B cell (primary cell): Measurements from ENCODE around the gene EGLN2. TPM values are rescaled to one million over a fixed set of nuclear protein-coding genes. Genes with fewer than 3 reads are reported as not detected.
A peak's percentile ranks its signal among the peaks of the same experiment; 100 is the strongest.
"Not testable (repeated sequence)": the region's sequence is repeated elsewhere in the genome, so short reads cannot be mapped to it uniquely, and the experiment has no call there.

ENCODE experiments used
- ATAC-seq: fragments of 200-7000 bp; cut with Tn5 transposase; one replicate; pipeline ENCODE4 v1.10.0; 2021; ENCODE audit warnings: low read depth, mild to moderate bottlenecking, moderate number of reproducible peaks, moderate library complexity
- CTCF ChIA-PET: fragments of 350-600 bp; sonication (Branson Sonifier 250); formaldehyde crosslinking; loops from one replicate; lab custom pipeline; 2021; ENCODE audit warnings: antibody characterized with exemption, inconsistent platforms; lab: Charles Lee
- POLR2A ChIA-PET: fragments of 350-600 bp; sonication (Branson Sonifier 250); formaldehyde crosslinking; loops from one replicate; lab custom pipeline; 2021; ENCODE audit warnings: antibody characterized with exemption; lab: Charles Lee
- DNase-seq: peaks from one replicate; pipeline ENCODE4 v3.0.0; 2013
- H2AFZ ChIP-seq: 2 replicates; pipeline ENCODE4 v1.6.1; 2012; ENCODE audit warnings: mild to moderate bottlenecking, low read depth, low read length; ENCODE audit not compliant: insufficient read depth, poor library complexity, severe bottlenecking
- H3K27ac ChIP-seq, 2 donors: 1 replicate in 1 of 2; 2 replicates in 1 of 2; pipeline ENCODE4 v1.5.1; 2012 to 2013; ENCODE audit warnings: low read length in 2 of 2, mild to moderate bottlenecking in 2 of 2, moderate library complexity in 1 of 2
- H3K27me3 ChIP-seq, 4 experiments: fragments of 200-600 bp in 1 of 4; sonication (generic) in 1 of 4; replicated peaks in 1 of 4; 1 replicate in 2 of 4; 2 replicates in 2 of 4; pipeline versions ENCODE4 v1.6.1 to v1.7.0; 2013 to 2016; ENCODE audit warnings: low read length in 3 of 4, mild to moderate bottlenecking in 2 of 4, mixed read lengths in 1 of 4, moderate library complexity in 1 of 4; ENCODE audit not compliant: insufficient read depth in 4 of 4, control insufficient read depth in 3 of 4; ENCODE audit errors: control extremely low read depth in 1 of 4
- H3K36me3 ChIP-seq, 2 experiments: replicated peaks in 1 of 2; 1 replicate in 1 of 2; 2 replicates in 1 of 2; pipeline versions ENCODE4 v1.6.1 to v1.7.1; 2013; ENCODE audit warnings: low read length in 1 of 2; ENCODE audit not compliant: insufficient read depth in 2 of 2, control insufficient read depth in 1 of 2; ENCODE audit errors: control extremely low read depth in 1 of 2, extremely low read depth in 1 of 2
- H3K4me1 ChIP-seq, 2 donors: fragments of 200-600 bp in 1 of 2; sonication (generic) in 1 of 2; 1 replicate in 1 of 2; 2 replicates in 1 of 2; pipeline versions ENCODE4 v1.5.1 to v1.6.1; 2013 to 2017; ENCODE audit warnings: low read length in 2 of 2; ENCODE audit not compliant: control insufficient read depth in 2 of 2, insufficient read depth in 2 of 2
- H3K4me2 ChIP-seq: replicated peaks from 2 replicates; pipeline ENCODE3; 2012; ENCODE audit warnings: mild to moderate bottlenecking, low read depth, low read length; ENCODE audit not compliant: poor library complexity, severe bottlenecking
- H3K4me3 ChIP-seq, 5 experiments: fragments of 200-600 bp in 1 of 5; sonication (generic) in 1 of 5; 1 replicate in 3 of 5; 2 replicates in 2 of 5; pipeline versions ENCODE4 v1.5.1 to v1.7.0; 2011 to 2016; ENCODE audit warnings: low read length in 4 of 5, mild to moderate bottlenecking in 4 of 5, low read depth in 2 of 5, control low read depth in 1 of 5, moderate library complexity in 1 of 5; ENCODE audit not compliant: insufficient read depth in 1 of 5; ENCODE audit errors: control extremely low read depth in 1 of 5, extremely low read depth in 1 of 5
- H3K79me2 ChIP-seq: fragments of 200-600 bp; sonication (generic); one replicate; pipeline ENCODE4 v1.6.0; 2016; ENCODE audit warnings: low read length; ENCODE audit not compliant: control insufficient read depth, insufficient read depth
- H3K9ac ChIP-seq: fragments of 200-600 bp; sonication (generic); 2 replicates; pipeline ENCODE4 v1.6.1; 2017; ENCODE audit warnings: mild to moderate bottlenecking, low read length, moderate library complexity
- H3K9me3 ChIP-seq, 3 donors: one replicate each; pipeline versions ENCODE4 v1.6.1 to v1.7.1; 2013; ENCODE audit warnings: low read length in 2 of 3; ENCODE audit not compliant: control insufficient read depth in 2 of 3, insufficient read depth in 1 of 3; ENCODE audit errors: control extremely low read depth in 1 of 3
- H4K20me1 ChIP-seq: 2 replicates; pipeline ENCODE4 v1.6.0; 2012; ENCODE audit warnings: mild to moderate bottlenecking, low read length; ENCODE audit not compliant: insufficient read depth, control insufficient read depth, poor library complexity, severe bottlenecking
- H3K27ac Mint-ChIP-seq: one replicate; pipeline ENCODE4 v1.8.0; 2021; ENCODE audit warnings: mixed read lengths
- H3K27me3 Mint-ChIP-seq: one replicate; pipeline ENCODE4 v1.8.0; 2021; ENCODE audit warnings: mixed read lengths
- H3K4me1 Mint-ChIP-seq: one replicate; pipeline ENCODE4 v1.8.0; 2021; ENCODE audit warnings: mixed read lengths
- H3K4me3 Mint-ChIP-seq: one replicate; pipeline ENCODE4 v1.8.0; 2021; ENCODE audit warnings: mixed read lengths
- H3K9me3 Mint-ChIP-seq: one replicate; pipeline ENCODE4 v1.8.0; 2022; ENCODE audit warnings: mixed read lengths; ENCODE audit not compliant: insufficient read depth
- WGBS: methylation state at CpG from one replicate; pipeline ENCODE4 v1.1.5; 2013; ENCODE audit warnings: missing lambda C conversion rate; ENCODE audit not compliant: insufficient coverage; 5-methylcytosine and 5-hydroxymethylcytosine counted together
- intact Hi-C: fragments of 100-400 bp; cut with micrococcal nuclease; formaldehyde crosslinking; loops from one replicate; pipeline ENCODE4 v1.10.0; 2022
- polyA plus RNA-seq: library from polyadenylated mRNA; depleted of rRNA; stranded (reverse); fragments of >200 nt; gene quantifications from 2 replicates; pipeline ENCODE4 v1.2.3, GENCODE V29; 2012
- total RNA-seq, 2 donors: library from RNA; stranded (reverse); fragments of 120-200 nt in 1 of 2; gene quantifications; 1 replicate in 1 of 2; 2 replicates in 1 of 2; pipeline versions ENCODE4 v1.2.3 to v1.2.4, GENCODE V29; 2013 to 2022

EGLN2 gene
- total and polyA plus RNA-seq, 2 donors (not counting 1 experiment from before 2014, with no cell fraction given): 130 to 178 TPM

- H3K27ac Mint-ChIP-seq: peak overlapping the region; percentile 65
- Histone ChIP-seq H3K27ac (peak overlapping the region; percentile 24 to 36), H3K4me2 (peak overlapping the region; percentile 68), H3K9ac (peak overlapping the region; percentile 41), H2AFZ (peak overlapping the region; percentile 73), H3K4me3 (peak overlapping the region; percentile 31 to 61 (median 51))
- H3K27me3 ChIP-seq, DNase-seq, H3K79me2 ChIP-seq, ATAC-seq, H3K9me3 Mint-ChIP-seq, H3K36me3 ChIP-seq, H3K9me3 ChIP-seq, H4K20me1 ChIP-seq, intact Hi-C loops, H3K4me1 ChIP-seq, POLR2A ChIA-PET: not testable (repeated sequence)
- WGBS: 20% methylated on average over 3 of the region's 12 CpGs
- CTCF ChIA-PET: interaction anchor here (0.6 kb wide), 1 partner anchor 132 kb away, joined by 3 read pairs; no protein-coding TSS in a partner anchor
- peak overlapping the region; percentile 84 for H3K4me3 Mint-ChIP-seq
- peaks cover 13% of the 10 kb centered on the region for H3K4me1 Mint-ChIP-seq
- H3K27me3 Mint-ChIP-seq: peaks cover 15% of the 10 kb centered on the region
These were observed 44.1 kb downstream of the EGLN2 start for GRCh38 chr19:40842997-40843652.

- H3K27ac Mint-ChIP-seq: peak overlapping the region; percentile 65
- H3K79me2 ChIP-seq, H3K27me3 ChIP-seq, H4K20me1 ChIP-seq, H3K36me3 ChIP-seq, H3K4me1 ChIP-seq, POLR2A ChIA-PET, H3K9me3 ChIP-seq, H3K9me3 Mint-ChIP-seq, intact Hi-C loops: not testable (repeated sequence)
- H3K27ac ChIP-seq: peak overlapping the region; percentile 24 to 36
- peak overlapping the region; percentile 41 for H3K9ac ChIP-seq
- H3K4me3 ChIP-seq: peak overlapping the region in 4 of 5 experiments; percentile 31 to 58 (median 48)
- 0% methylated on average over 5 of the region's 19 CpGs for WGBS
- H2AFZ ChIP-seq: peak overlapping the region; percentile 73
- H3K27me3 Mint-ChIP-seq: peaks cover 16% of the 10 kb centered on the region
- ATAC-seq (peak; percentile 89), DNase-seq (peak; percentile 60)
- peak overlapping the region; percentile 84 for H3K4me3 Mint-ChIP-seq
- H3K4me2 ChIP-seq: peak overlapping the region; percentile 68
- peaks cover 13% of the 10 kb centered on the region for H3K4me1 Mint-ChIP-seq
- CTCF ChIA-PET: interaction anchor here (0.6 kb wide), 1 partner anchor 131 kb away, joined by 3 read pairs; no protein-coding TSS in a partner anchor
These were observed 44.7 kb downstream of the EGLN2 start for GRCh38 chr19:40843653-40844052.

GRCh38 chr19:40846722-40847121 is 47.7 kb downstream of the EGLN2 start:
- WGBS: 91% methylated on average over 6 of the region's 8 CpGs
- H3K4me3 Mint-ChIP-seq, H2AFZ ChIP-seq, H3K27me3 ChIP-seq, ATAC-seq, H3K79me2 ChIP-seq, H3K9me3 Mint-ChIP-seq, intact Hi-C loops, H3K4me1 ChIP-seq, H3K4me2 ChIP-seq, H3K9ac ChIP-seq, H3K27ac ChIP-seq, H3K4me3 ChIP-seq, H4K20me1 ChIP-seq, H3K36me3 ChIP-seq, H3K27ac Mint-ChIP-seq, POLR2A ChIA-PET, CTCF ChIA-PET, H3K9me3 ChIP-seq: not testable (repeated sequence)
- Mint-ChIP-seq H3K27me3 (peaks cover 40% of the 10 kb centered on the region), H3K4me1 (peaks cover 13% of the 10 kb centered on the region)
- peak; percentile 0 for DNase-seq

- WGBS: 100% methylated on average over 1 of the region's 3 CpGs
- intact Hi-C loops, H3K79me2 ChIP-seq, H3K9me3 Mint-ChIP-seq, H3K36me3 ChIP-seq, H2AFZ ChIP-seq, POLR2A ChIA-PET, H3K4me3 Mint-ChIP-seq, DNase-seq, H3K4me1 ChIP-seq, H3K27me3 ChIP-seq, H3K27ac ChIP-seq, H3K27ac Mint-ChIP-seq, ATAC-seq, H3K9me3 ChIP-seq, H3K9ac ChIP-seq, CTCF ChIA-PET, H3K4me3 ChIP-seq, H3K4me2 ChIP-seq, H4K20me1 ChIP-seq, H3K4me1 Mint-ChIP-seq: not testable (repeated sequence)
- peaks cover 40% of the 10 kb centered on the region for H3K27me3 Mint-ChIP-seq
These were observed 51.3 kb downstream of the EGLN2 start, which contains the start of gene CYP2A6 for GRCh38 chr19:40850277-40850676. Gene CYP2A6, minus strand, starts transcription at chr19:40850447. Its CDS starts 21 bp downstream, at chr19:40850426.
